ENCODE data around the gene CFTR.

CFTR gene

GRCh38 chr7:117552660-117553059 lies 72.8 kb downstream of the CFTR start:
- H3K27ac Mint-ChIP-seq: no peak overlapping the region
- H3K4me3 Mint-ChIP-seq: no peak overlapping the region
- no peaks in the 10 kb centered on the region for H3K36me3 Mint-ChIP-seq
- H3K27me3 Mint-ChIP-seq: no peaks in the 10 kb centered on the region
- no peaks in the 10 kb centered on the region for H3K9me3 Mint-ChIP-seq
- H3K4me1 Mint-ChIP-seq: no peaks in the 10 kb centered on the region

DNA sequence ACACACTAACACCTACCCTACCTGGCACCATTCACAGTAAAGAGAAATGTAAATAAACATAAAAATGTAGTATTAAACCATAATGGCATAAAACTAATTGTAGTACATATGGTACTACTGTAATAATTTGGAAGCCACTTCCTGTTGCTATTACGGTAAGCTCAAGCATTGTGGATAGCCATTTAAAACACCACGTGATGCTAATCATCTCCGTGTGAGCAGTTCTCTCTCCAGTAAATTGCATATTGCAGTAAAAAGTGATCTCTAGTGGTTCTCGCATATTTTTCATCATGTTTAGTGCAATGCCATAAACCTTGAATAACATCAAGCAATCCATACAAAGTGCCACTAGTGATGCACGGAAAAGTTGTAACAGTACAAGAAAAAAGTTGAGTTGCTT lies 75.4 kb downstream of the CFTR start:
- Mint-ChIP-seq H3K27me3 (no peaks in the 10 kb centered on the region), H3K9me3 (no peaks in the 10 kb centered on the region), H3K27ac (no peak overlapping the region), H3K4me1 (no peaks in the 10 kb centered on the region), H3K36me3 (no peaks in the 10 kb centered on the region), H3K4me3 (no peak overlapping the region)

- Mint-ChIP-seq H3K27me3 (no peaks in the 10 kb centered on the region), H3K4me3 (no peak overlapping the region), H3K36me3 (no peaks in the 10 kb centered on the region), H3K4me1 (no peaks in the 10 kb centered on the region), H3K27ac (no peak overlapping the region), H3K9me3 (no peaks in the 10 kb centered on the region)
Measured at GRCh38 chr7:117559391-117559790, 79.6 kb downstream of the CFTR start.

DNA sequence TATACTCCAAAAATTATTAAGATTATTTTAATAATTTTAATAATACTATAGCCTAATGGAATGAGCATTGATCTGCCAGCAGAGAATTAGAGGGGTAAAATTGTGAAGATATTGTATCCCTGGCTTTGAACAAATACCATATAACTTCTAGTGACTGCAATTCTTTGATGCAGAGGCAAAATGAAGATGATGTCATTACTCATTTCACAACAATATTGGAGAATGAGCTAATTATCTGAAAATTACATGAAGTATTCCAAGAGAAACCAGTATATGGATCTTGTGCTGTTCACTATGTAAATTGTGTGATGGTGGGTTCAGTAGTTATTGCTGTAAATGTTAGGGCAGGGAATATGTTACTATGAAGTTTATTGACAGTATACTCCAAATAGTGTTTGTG lies 80.2 kb downstream of the CFTR start:
- H3K4me3 Mint-ChIP-seq: no peak overlapping the region
- no peaks in the 10 kb centered on the region for H3K4me1 Mint-ChIP-seq
- no peak overlapping the region for H3K27ac Mint-ChIP-seq
- H3K9me3 Mint-ChIP-seq: no peaks in the 10 kb centered on the region
- H3K27me3 Mint-ChIP-seq: no peaks in the 10 kb centered on the region
- no peaks in the 10 kb centered on the region for H3K36me3 Mint-ChIP-seq

DNA sequence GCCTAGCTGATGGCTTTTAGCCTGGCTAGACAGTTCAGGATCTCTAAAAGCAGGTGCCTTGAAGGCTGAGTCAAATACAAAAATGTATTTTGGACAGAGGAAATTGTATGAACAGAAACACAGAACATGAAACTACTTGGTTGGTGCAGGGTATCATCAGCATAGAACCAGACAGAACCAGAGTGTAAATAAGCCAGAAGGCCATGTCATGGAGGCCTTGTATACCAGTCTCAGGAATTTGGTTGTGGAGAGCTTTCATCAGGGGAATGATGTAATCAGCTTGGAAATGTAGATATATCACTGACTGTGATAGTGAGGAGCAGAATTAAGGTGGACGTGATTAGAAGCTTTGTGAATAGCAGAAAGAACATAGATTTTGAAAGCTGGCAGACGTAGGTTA lies 82.9 kb downstream of the CFTR start:
- H3K4me1 Mint-ChIP-seq: no peaks in the 10 kb centered on the region
- H3K9me3 Mint-ChIP-seq: no peaks in the 10 kb centered on the region
- no peaks in the 10 kb centered on the region for H3K36me3 Mint-ChIP-seq
- no peak overlapping the region for H3K4me3 Mint-ChIP-seq
- H3K27me3 Mint-ChIP-seq: no peaks in the 10 kb centered on the region
- no peak overlapping the region for H3K27ac Mint-ChIP-seq

GRCh38 chr7:117564080-117564479 lies 84.3 kb downstream of the CFTR start:
- Mint-ChIP-seq H3K4me3 (no peak overlapping the region), H3K9me3 (no peaks in the 10 kb centered on the region), H3K4me1 (no peaks in the 10 kb centered on the region), H3K36me3 (no peaks in the 10 kb centered on the region), H3K27me3 (no peaks in the 10 kb centered on the region), H3K27ac (no peak overlapping the region)

DNA sequence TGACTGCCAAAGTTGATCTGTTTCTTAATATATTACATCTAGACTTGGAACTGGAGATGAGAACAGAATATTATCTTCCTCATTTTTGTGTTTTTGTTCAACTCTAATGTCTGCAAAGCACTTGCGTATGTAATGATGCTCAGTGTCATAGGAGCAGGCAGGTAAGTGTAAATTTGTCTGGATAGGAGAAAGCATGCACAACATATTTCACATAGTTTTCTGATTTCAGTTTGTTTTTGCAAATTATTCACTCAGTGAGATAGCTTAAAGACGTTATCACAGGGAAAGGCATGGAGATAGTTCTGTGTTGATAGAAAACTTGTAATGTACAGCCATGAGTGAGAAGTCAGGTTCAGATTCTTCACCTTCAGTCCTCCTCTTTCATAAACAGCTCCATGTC lies 84.8 kb downstream of the CFTR start:
- Mint-ChIP-seq H3K27me3 (no peaks in the 10 kb centered on the region), H3K4me1 (no peaks in the 10 kb centered on the region), H3K9me3 (no peaks in the 10 kb centered on the region), H3K27ac (no peak overlapping the region), H3K36me3 (no peaks in the 10 kb centered on the region), H3K4me3 (no peak overlapping the region)

GRCh38 chr7:117565226-117565625 lies 85.4 kb downstream of the CFTR start:
- H3K27ac Mint-ChIP-seq: no peak overlapping the region
- H3K27me3 Mint-ChIP-seq: no peaks in the 10 kb centered on the region
- H3K9me3 Mint-ChIP-seq: no peaks in the 10 kb centered on the region
- no peaks in the 10 kb centered on the region for H3K36me3 Mint-ChIP-seq
- H3K4me3 Mint-ChIP-seq: no peak overlapping the region
- no peaks in the 10 kb centered on the region for H3K4me1 Mint-ChIP-seq

DNA sequence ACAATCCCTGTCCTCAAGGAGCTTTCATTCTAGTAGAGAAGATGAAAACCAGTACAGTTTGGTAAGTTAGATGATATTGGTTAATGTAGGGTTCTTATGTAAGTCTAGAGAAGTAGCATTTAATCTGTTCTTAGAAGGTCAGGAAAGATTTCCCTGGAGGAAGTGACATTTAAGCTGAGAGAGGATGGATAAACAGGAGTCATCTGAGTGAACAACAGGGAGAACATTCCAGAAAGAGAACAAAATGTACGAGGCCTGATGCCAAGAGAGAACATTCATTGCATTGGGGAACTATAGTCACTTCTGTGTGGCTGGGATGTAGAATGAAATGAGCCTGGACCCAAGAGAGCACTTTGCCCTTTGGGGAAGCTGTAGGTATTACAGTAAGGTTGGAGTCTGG lies 88.0 kb downstream of the CFTR start:
- Mint-ChIP-seq H3K27me3 (no peaks in the 10 kb centered on the region), H3K27ac (no peak overlapping the region), H3K36me3 (no peaks in the 10 kb centered on the region), H3K4me1 (no peaks in the 10 kb centered on the region), H3K4me3 (no peak overlapping the region), H3K9me3 (no peaks in the 10 kb centered on the region)

DNA sequence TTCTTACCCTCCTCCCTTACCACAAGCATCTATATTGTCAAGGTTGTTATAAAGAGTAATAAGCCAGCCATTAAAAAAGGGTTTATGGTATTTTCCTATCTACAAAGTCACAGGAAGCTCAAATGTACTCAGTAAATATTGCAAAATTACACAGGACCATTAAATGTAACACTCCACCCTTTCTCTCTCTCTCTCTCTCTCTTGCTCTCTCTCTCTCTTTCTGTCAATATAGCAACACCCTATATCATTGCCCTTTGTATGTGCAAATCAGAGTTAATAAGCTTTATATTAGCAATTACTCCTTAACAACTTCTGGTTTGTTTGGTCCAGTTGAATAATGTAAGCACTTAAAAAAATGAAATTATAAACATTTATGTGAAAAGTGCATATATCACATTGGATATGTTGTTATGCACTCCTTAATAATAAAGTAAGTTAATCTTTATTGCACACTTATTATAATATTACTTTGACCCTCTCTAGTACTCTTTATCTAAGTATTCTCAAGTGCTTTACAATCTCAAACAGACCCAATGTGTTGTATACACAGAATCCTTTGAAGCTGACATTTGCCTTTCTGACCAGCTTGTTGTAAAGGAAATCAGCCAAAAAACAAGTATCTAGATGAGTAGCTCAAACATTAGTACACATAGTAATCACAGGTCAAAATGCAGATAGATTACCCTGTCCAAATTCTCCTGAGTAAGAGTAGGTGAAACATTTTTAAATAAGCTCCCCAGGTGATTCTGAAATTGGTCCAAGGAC lies 93.2 kb downstream of the CFTR start:
- Mint-ChIP-seq H3K27ac (no peak overlapping the region), H3K27me3 (no peaks in the 10 kb centered on the region), H3K36me3 (no peaks in the 10 kb centered on the region), H3K9me3 (no peaks in the 10 kb centered on the region), H3K4me1 (no peaks in the 10 kb centered on the region), H3K4me3 (no peak overlapping the region)

DNA sequence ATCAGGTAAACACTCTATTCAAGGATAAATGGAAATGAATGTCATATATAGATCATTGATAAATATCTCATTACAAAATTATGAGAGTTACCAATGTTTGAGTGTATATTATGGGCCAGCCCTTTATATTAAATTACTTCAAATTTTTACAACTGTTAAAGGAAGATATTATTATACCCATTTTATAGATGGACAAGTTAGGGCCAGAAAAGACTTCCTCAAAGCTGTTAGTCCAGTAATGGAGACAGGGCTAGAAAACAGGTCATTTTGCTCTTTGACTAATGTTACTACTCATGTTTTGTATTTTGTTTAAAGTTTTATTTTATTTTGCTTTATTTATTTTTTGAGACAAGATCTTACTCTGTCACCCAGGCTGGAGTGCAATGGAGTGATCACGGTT lies 101.6 kb downstream of the CFTR start:
- Mint-ChIP-seq H3K27me3 (no peaks in the 10 kb centered on the region), H3K36me3 (no peaks in the 10 kb centered on the region), H3K4me1 (no peaks in the 10 kb centered on the region), H3K27ac (no peak overlapping the region), H3K9me3 (no peaks in the 10 kb centered on the region), H3K4me3 (no peak overlapping the region)

- H3K4me3 Mint-ChIP-seq: no peak overlapping the region
- H3K4me1 Mint-ChIP-seq: no peaks in the 10 kb centered on the region
- H3K9me3 Mint-ChIP-seq: no peaks in the 10 kb centered on the region
- H3K27me3 Mint-ChIP-seq: no peaks in the 10 kb centered on the region
- no peaks in the 10 kb centered on the region for H3K36me3 Mint-ChIP-seq
- no peak overlapping the region for H3K27ac Mint-ChIP-seq
Measured at GRCh38 chr7:117582219-117582704, 102.4 kb downstream of the CFTR start.

DNA sequence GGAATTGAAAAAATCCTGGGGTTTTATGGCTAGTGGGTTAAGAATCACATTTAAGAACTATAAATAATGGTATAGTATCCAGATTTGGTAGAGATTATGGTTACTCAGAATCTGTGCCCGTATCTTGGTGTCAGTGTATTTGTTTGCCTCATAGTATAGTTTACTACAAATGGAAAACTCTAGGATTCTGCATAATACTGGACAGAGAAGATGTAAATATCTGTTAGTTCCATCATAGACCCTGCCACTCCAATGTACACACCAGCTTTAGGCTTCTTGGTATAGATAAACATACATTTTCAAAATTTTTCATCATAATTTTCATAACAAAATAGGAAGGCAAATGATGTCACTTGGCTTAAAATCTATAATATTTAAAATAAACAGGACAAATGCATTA lies 108.1 kb downstream of the CFTR start:
- Mint-ChIP-seq H3K27me3 (no peaks in the 10 kb centered on the region), H3K9me3 (no peaks in the 10 kb centered on the region), H3K36me3 (no peaks in the 10 kb centered on the region), H3K4me3 (no peak overlapping the region), H3K4me1 (no peaks in the 10 kb centered on the region), H3K27ac (no peak overlapping the region)

DNA sequence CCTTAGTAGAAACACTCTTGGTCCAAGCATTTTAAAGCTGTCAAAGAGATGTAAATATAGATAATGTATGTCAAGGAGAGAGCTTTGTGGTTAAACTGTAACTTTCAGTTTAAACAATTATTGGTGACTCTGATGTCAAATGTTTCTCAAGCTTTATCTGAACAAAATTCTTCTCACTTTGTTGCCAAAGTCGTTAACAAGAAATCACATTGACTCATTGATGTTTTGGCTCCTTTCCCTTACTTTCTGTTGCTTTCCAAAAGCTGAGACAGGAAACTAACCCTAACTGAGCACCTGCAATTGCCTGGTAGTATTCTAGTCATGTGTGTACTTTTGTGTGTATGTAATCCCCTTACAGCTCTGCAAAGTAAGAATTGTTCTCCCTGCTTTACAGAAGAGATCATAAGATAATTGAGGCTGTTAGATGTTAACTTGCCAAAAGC lies 108.5 kb downstream of the CFTR start:
- no peaks in the 10 kb centered on the region for H3K36me3 Mint-ChIP-seq
- H3K27me3 Mint-ChIP-seq: no peaks in the 10 kb centered on the region
- no peak overlapping the region for H3K27ac Mint-ChIP-seq
- no peak overlapping the region for H3K4me3 Mint-ChIP-seq
- H3K4me1 Mint-ChIP-seq: no peaks in the 10 kb centered on the region
- H3K9me3 Mint-ChIP-seq: no peaks in the 10 kb centered on the region

GRCh38 chr7:117590191-117590590 lies 110.4 kb downstream of the CFTR start:
- Mint-ChIP-seq H3K27ac (no peak overlapping the region), H3K27me3 (no peaks in the 10 kb centered on the region), H3K4me3 (no peak overlapping the region), H3K9me3 (no peaks in the 10 kb centered on the region), H3K36me3 (no peaks in the 10 kb centered on the region), H3K4me1 (no peaks in the 10 kb centered on the region)

- Mint-ChIP-seq H3K36me3 (no peaks in the 10 kb centered on the region), H3K9me3 (no peaks in the 10 kb centered on the region), H3K27ac (no peak overlapping the region), H3K4me1 (no peaks in the 10 kb centered on the region), H3K27me3 (no peaks in the 10 kb centered on the region), H3K4me3 (no peak overlapping the region)
Measured at GRCh38 chr7:117592011-117592635, 112.3 kb downstream of the CFTR start.
